Neural progenitor cell (in vitro differentiated cells): Measurements from ENCODE around the gene NBEAL1.

Experiments
- CTCF ChIP-seq: fragments of 200-600 bp; sonication (generic); IDR thresholded peaks from 2 replicates; pipeline ENCODE4 v1.5.1; 2017; ENCODE audit warnings: antibody characterized with exemption, mild to moderate bottlenecking
- EZH2 ChIP-seq: fragments of 200-600 bp; sonication (generic); IDR thresholded peaks from 2 replicates; pipeline ENCODE4 v1.6.1; 2017; ENCODE audit warnings: antibody characterized with exemption, mild to moderate bottlenecking, moderate library complexity
- EZH2phosphoT487 ChIP-seq: fragments of 200-600 bp; sonication (generic); IDR thresholded peaks from 2 replicates; pipeline ENCODE4 v1.6.1; 2017; ENCODE audit warnings: antibody characterized with exemption

GRCh38 chr2:203240491-203240890 is 225.8 kb downstream of the NBEAL1 start:
- TF ChIP-seq CTCF (no peak), EZH2 (no peak), EZH2phosphoT487 (no peak)
